Endodermal cell (in vitro differentiated cells): Measurements from ENCODE around the gene TRAK1. TPM values are rescaled to one million over a fixed set of nuclear protein-coding genes. Genes with fewer than 3 reads are reported as not detected.

Experiments
- DNase-seq: peaks from one replicate; pipeline ENCODE4 v3.0.0-alpha.2; 2017
- H3K27ac ChIP-seq: 2 replicates; pipeline ENCODE4 v1.5.1; 2013; ENCODE audit warnings: mild to moderate bottlenecking, low read depth, low read length, moderate library complexity
- H3K27me3 ChIP-seq: 2 replicates; pipeline ENCODE4 v1.6.1; 2013; ENCODE audit warnings: mild to moderate bottlenecking, low read length, moderate library complexity; ENCODE audit not compliant: insufficient read depth, control insufficient read depth, poor library complexity, severe bottlenecking
- H3K36me3 ChIP-seq: 2 replicates; pipeline ENCODE4 v1.7.0; 2013; ENCODE audit warnings: mild to moderate bottlenecking, low read length, moderate library complexity; ENCODE audit not compliant: control insufficient read depth, insufficient read depth
- H3K4me1 ChIP-seq: one replicate; pipeline ENCODE4 v1.7.0; 2013; ENCODE audit warnings: low read length; ENCODE audit not compliant: control insufficient read depth, insufficient read depth
- H3K4me3 ChIP-seq: 2 replicates; pipeline ENCODE4 v1.5.1; 2013; ENCODE audit warnings: mild to moderate bottlenecking, low read length, moderate library complexity
- H3K9ac ChIP-seq: 2 replicates; pipeline ENCODE4 v1.6.1; 2013; ENCODE audit warnings: mild to moderate bottlenecking, low read length, moderate library complexity; ENCODE audit not compliant: poor library complexity, severe bottlenecking; ENCODE audit errors: extremely low read depth
- H3K9me3 ChIP-seq: 2 replicates; pipeline ENCODE4 v1.6.1; 2013; ENCODE audit warnings: mild to moderate bottlenecking, low read length, moderate library complexity; ENCODE audit not compliant: control insufficient read depth
- H3K27ac Mint-ChIP-seq: 2 replicates; pipeline ENCODE4 v1.8.0; 2020; ENCODE audit warnings: mixed read lengths
- H3K27me3 Mint-ChIP-seq: 2 replicates; pipeline ENCODE4 v1.8.0; 2021; ENCODE audit warnings: mild to moderate bottlenecking, mixed read lengths; ENCODE audit not compliant: insufficient read depth
- H3K36me3 Mint-ChIP-seq: 2 replicates; pipeline ENCODE4 v1.8.0; 2020; ENCODE audit warnings: low read depth, mixed read lengths
- H3K4me1 Mint-ChIP-seq: 2 replicates; pipeline ENCODE4 v1.8.0; 2020; ENCODE audit warnings: mixed read lengths
- H3K4me3 Mint-ChIP-seq: 2 replicates; pipeline ENCODE4 v1.8.0; 2020; ENCODE audit warnings: mild to moderate bottlenecking, moderate library complexity, mixed read lengths
- H3K9me3 Mint-ChIP-seq: 2 replicates; pipeline ENCODE4 v1.8.0; 2020; ENCODE audit warnings: mild to moderate bottlenecking, mixed read lengths
- WGBS, 2 experiments: methylation state at CpG; one replicate each; pipeline versions ENCODE4 v1.1.5 to v1.1.7; 2013; ENCODE audit warnings: missing lambda C conversion rate in 2 of 2, mixed read lengths in 1 of 2; ENCODE audit not compliant: insufficient coverage in 1 of 2, insufficient read length in 1 of 2; 5-methylcytosine and 5-hydroxymethylcytosine counted together
- total RNA-seq, 2 donors: library from RNA; stranded (reverse); fragmentation: NEBNext Ultra II Directional in 1 of 2; extraction: Animal tissue kit (Norgen Biotek cat#: 25700) in 1 of 2; gene quantifications; 2 replicates in 1 of 2; 3 replicates in 1 of 2; pipeline ENCODE4 v1.2.1, GENCODE V29; 2021
- TF ChIP-seq, protein P1 (sequence below): fragments of 200-600 bp; sonication (generic); conservative IDR thresholded peaks from 2 replicates; pipeline ENCODE4 v1.5.0; 2021; ENCODE audit warnings: antibody characterized with exemption, mild to moderate bottlenecking

TRAK1 gene
- total RNA-seq, 2 donors from 2014 or later: 29.8 to 31.0 TPM

- DNase-seq: no peak
- peaks cover 32% of the 10 kb centered on the region for H3K9me3 Mint-ChIP-seq
- WGBS, 2 experiments: 83 to 100% methylated on average over 1 to 2 of the region's 2 CpGs
These were observed 145.5 kb downstream of the TRAK1 start for GRCh38 chr3:42236611-42237010.

GRCh38 chr3:42246091-42246490, 154.9 kb downstream of the TRAK1 start:
- Mint-ChIP-seq H3K4me1 (peaks cover 17% of the 10 kb centered on the region), H3K27ac (no peak overlapping the region), H3K4me3 (no peak overlapping the region), H3K36me3 (no peaks in the 10 kb centered on the region), H3K9me3 (peaks cover 2% of the 10 kb centered on the region), H3K27me3 (peaks cover 43% of the 10 kb centered on the region)
- no peaks in the 10 kb centered on the region for H3K9me3 ChIP-seq
- no peak overlapping the region for H3K4me3 ChIP-seq
- no peak overlapping the region for H3K9ac ChIP-seq
- TF ChIP-seq, protein P1, sequence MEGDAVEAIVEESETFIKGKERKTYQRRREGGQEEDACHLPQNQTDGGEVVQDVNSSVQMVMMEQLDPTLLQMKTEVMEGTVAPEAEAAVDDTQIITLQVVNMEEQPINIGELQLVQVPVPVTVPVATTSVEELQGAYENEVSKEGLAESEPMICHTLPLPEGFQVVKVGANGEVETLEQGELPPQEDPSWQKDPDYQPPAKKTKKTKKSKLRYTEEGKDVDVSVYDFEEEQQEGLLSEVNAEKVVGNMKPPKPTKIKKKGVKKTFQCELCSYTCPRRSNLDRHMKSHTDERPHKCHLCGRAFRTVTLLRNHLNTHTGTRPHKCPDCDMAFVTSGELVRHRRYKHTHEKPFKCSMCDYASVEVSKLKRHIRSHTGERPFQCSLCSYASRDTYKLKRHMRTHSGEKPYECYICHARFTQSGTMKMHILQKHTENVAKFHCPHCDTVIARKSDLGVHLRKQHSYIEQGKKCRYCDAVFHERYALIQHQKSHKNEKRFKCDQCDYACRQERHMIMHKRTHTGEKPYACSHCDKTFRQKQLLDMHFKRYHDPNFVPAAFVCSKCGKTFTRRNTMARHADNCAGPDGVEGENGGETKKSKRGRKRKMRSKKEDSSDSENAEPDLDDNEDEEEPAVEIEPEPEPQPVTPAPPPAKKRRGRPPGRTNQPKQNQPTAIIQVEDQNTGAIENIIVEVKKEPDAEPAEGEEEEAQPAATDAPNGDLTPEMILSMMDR: no peak
- peaks cover 25% of the 10 kb centered on the region for H3K27me3 ChIP-seq
- peaks cover 6% of the 10 kb centered on the region for H3K4me1 ChIP-seq
- WGBS, 2 experiments: no CpG with 5 or more reads among the region's 1 CpG
- H3K36me3 ChIP-seq: no peaks in the 10 kb centered on the region
- no peak for DNase-seq
- H3K27ac ChIP-seq: no peak overlapping the region

More at GRCh38 chr3:42236611-42237010, 145.5 kb downstream of the TRAK1 start:
- Histone ChIP-seq H3K27ac (no peak overlapping the region), H3K4me3 (no peak overlapping the region), H3K27me3 (peaks cover 6% of the 10 kb centered on the region), H3K9me3 (peaks cover 10% of the 10 kb centered on the region), H3K4me1 (no peaks in the 10 kb centered on the region), H3K36me3 (no peaks in the 10 kb centered on the region), H3K9ac (no peak overlapping the region)
- TF ChIP-seq, protein P1: no peak
- H3K4me1 Mint-ChIP-seq: no peaks in the 10 kb centered on the region
- H3K27me3 Mint-ChIP-seq: peaks cover 15% of the 10 kb centered on the region
- no peaks in the 10 kb centered on the region for H3K36me3 Mint-ChIP-seq
- no peak overlapping the region for H3K27ac Mint-ChIP-seq
- no peak overlapping the region for H3K4me3 Mint-ChIP-seq

DNA sequence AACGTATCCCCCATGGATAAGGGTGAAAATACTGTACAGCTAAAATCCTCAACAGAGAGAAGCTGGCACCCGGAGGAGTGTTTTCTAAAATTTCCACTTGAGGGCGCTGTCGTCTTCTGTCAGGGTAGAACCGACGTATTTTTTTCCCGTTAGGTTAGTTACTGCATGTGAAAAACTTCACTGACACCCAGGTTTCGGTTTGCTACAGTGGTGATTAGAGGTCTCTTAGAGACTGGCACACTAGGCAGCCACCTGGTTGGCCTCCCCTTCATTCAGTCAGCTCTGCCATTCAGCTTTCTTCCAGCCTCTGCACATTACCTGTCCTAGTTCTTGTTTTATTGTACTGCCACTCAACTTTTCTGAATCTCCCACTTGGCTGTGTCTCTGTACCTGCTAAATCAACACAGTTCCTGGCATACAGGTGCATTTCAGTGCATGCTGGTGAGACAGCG, 156.4 kb downstream of the TRAK1 start:
- DNase-seq: peak; percentile 88
- Mint-ChIP-seq H3K36me3 (no peaks in the 10 kb centered on the region), H3K9me3 (peaks cover 2% of the 10 kb centered on the region), H3K27ac (no peak overlapping the region), H3K4me3 (no peak overlapping the region), H3K4me1 (peaks cover 17% of the 10 kb centered on the region), H3K27me3 (peaks cover 48% of the 10 kb centered on the region)
- Histone ChIP-seq H3K9ac (no peak overlapping the region), H3K27me3 (peaks cover 25% of the 10 kb centered on the region), H3K9me3 (no peaks in the 10 kb centered on the region), H3K36me3 (no peaks in the 10 kb centered on the region), H3K4me3 (no peak overlapping the region), H3K4me1 (peaks cover 6% of the 10 kb centered on the region), H3K27ac (no peak overlapping the region)
- 15 to 70% methylated on average over 2 to 9 of the region's 9 CpGs for WGBS, 2 experiments
- TF ChIP-seq, protein P1: peak; percentile 94
